GM21619 (cell line): Measurements from ENCODE around the gene CNTN5.

ENCODE experiments used
- ATAC-seq: cut with Tn5 transposase; IDR thresholded peaks from one replicate; pipeline ENCODE4 v1.9.1; 2021; ENCODE audit not compliant: unreplicated experiment

CNTN5 gene

DNA sequence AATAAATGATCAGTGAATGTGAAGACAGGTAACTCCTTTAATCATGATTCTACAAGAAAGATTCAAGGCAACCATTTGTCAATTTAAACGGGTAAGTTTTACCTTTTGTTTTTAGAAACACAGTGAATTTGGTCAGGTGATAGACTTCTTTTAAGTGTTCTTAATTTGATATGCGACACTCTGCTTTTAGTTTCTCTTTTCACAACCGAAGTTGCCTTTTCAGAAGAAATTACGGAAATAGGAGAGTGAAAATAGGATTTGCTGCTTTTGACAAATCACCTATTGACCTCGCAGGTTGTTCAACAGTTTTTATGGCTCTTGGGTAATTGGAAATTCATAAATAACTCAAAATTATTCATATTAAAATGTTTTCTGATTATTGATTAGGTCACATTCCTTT lies 142.1 kb downstream of the CNTN5 start:
- ATAC-seq = no peak

DNA sequence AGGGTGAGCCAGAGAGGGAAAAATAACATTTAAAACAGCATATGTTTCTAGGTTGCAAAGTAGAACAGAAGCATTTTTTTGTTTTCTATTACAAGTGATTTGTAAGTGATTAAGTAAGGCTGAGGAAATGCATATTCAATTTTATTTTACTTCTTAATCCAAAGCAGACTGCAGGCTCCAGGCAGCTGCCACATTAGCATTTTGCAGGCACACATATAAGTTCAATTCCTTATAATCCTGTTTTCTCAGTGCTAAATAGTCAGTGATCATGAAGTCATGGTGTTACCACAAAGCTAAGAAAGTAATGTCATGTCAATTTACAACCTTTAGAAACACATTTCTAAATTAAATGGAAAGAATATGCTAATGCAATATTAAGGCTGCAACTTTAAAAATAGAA lies 149.8 kb downstream of the CNTN5 start:
- no peak for ATAC-seq

DNA sequence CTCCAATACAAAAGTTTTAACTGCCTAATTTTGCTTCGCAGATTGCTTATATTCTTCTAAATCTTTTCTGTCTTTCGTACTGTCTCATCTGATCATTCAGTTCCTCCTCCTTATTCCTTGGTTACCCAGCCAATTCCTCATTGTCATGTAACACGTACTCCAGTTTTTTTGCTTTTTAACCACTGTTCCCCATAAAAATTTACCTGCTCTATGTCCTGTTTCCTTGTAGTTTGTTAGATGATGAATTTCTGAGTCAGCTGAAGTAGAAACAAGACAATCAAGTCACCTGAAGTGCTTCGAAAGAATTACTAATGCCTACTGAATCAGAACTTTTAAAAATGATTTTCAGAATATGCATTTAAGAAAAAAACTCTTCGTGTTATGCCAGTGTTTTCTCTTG lies 150.6 kb downstream of the CNTN5 start:
- no peak for ATAC-seq

DNA sequence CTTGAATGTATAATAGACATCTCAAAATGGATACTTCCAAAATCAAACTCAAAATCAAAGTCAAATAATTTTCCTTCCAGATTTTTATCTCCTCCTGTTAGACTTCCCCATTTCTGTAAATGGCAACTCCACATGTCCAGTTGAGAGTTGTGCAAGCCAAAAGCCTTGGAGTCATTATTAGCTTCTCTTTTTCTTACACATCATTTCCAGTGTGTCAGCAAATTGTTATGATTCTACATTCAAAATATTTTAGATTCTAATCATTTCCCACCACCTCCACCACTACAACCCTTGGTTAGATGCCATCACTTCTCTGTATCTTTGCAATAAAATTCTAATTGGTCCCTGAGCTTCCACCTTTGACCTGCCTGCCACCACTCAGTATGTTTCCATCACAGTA lies 155.7 kb downstream of the CNTN5 start:
- no peak for ATAC-seq

DNA sequence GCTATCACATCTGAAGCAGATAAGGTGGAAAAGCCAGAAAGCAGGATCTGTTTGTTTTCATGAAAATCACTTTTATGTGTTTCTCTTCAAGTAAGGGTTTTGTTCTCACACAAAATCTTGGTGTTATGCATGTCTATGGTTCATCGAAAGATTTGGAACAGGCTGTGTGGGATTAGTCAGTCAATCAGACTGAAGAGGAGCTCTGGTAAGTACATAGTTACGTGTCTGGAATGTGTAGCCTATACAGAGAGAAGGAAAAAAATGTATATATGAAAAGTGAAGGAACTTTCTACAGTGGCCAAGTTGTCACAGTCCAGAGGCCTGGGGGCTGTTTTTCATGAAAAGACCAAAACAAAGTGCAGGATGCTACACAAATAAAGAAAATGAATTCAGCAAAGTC lies 156.7 kb downstream of the CNTN5 start:
- ATAC-seq = no peak

DNA sequence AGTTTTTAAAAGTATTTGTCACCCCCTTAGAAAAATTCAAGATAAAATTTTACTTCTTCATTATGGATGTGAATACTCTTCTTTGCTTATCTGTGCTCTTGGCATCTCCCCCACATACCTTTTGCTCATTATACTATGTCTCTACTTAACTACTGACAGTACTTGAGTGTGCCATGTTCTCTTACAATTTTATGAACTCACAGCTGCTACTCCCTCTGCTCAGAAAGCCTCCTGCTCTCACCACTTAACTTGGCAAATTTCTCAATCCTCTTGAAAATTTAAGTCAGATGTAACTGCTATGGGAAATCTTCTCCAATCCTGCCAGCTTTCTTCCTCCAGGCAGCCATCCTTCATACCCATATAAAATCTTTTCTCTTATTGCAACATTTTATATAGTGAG lies 163.4 kb downstream of the CNTN5 start:
- ATAC-seq = no peak

DNA sequence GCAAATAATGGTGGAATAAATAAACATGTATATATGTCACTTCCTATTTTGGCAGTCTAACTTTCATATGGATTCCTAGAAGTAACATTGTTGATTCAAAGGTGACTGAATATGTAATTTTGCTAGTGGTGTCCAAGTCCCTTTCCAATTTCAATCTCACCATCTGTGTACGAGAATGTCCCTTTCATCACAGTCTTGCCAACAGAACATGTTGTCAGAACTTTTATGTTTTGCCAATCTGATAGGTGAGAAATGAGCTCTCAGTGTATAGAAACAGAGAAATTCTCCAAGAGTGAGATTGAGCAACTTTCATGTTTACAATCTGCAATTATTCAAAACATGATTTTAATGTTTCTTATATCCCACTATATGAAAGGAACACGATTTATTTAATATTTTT lies 167.5 kb downstream of the CNTN5 start:
- no peak for ATAC-seq

DNA sequence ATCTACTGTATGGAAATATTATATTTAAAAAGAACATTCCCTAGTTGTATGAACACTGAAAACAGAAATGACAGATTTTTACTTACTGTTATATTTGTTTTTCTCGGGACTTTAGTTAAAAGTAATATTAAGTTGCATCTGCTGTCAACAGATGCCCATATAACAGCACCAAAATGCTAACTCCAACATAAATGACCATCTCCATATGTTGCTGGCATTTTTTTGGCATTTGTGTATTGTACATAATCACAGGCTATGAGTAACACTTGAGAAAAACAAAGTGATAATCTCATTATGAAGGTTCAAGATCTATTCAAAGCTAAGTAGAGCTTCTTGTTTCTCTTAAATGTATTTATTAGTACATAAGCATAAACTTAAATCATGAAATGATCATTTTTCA lies 172.0 kb downstream of the CNTN5 start:
- no peak for ATAC-seq

DNA sequence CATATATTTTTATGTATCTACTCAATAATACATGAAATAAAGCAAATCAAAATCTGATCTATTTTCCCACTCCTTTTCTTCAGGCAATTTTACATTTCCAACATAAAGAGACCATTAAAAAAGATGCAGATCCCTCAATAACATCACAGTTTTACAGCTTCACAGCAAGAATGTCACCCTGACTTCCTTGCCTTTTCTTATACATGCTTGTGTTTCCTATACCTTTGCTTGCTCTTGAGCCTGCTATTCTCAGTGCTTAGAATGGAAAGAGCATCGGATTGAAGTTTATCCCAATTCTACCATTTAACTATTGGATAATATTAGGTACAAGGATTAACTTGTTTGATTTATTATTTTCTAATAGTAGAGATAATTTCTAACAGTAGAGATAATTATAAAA lies 176.7 kb downstream of the CNTN5 start:
- no peak for ATAC-seq

DNA sequence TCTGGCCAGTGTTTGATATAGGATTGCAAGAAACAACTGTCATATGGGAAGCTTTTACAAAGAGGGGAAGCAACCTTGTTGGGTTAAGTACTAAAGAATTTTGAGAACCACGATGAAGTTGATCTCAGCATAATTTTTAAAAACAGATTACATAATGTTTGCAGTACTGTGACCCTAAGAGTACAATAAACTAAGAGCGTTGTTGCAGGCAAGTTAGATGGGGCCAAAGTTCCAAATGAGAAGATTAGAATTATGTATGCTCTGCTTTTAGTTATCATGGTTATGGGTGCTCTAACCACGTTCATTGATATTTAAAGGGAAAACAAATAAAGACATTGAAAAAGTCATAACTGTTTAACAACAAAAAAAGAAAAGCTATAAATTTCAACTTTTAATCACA lies 177.5 kb downstream of the CNTN5 start:
- no peak for ATAC-seq

DNA sequence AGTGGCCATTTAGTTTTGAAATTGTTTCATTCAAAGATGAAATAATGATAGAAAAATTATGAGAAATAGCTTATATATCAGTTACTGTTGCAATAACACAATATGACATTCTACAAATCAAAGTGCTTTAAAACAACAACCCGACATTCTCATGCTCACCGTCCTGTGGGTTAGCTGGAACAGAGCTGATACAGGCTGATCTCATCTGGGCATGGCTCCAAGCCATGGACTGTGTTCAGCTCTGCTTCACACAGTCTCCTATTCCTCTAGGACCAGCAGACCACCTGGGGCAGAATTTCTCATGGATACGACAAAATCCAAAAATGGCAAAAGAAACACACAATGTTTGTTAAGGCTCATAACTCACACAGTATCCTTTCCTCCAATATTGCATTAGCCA lies 178.6 kb downstream of the CNTN5 start:
- no peak for ATAC-seq

DNA sequence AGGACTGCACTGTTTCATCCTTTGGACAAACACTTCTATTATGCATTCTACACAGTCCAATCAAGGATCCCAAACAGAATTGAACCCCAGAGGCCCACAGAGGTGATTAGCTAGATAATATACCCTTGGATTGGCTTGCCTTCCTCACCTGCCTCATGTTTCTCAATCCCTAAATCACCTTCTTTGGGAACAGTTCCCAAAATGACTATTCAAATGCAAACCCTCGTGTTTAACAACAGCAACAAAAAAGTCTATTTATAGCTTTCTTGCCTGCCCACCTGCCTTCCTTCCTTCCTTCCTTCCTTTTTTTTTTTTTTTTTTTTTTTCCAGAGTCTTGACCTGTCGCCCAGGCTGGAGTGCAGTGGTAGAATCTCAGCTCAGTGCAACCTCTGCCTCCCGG lies 180.0 kb downstream of the CNTN5 start:
- ATAC-seq = no peak

DNA sequence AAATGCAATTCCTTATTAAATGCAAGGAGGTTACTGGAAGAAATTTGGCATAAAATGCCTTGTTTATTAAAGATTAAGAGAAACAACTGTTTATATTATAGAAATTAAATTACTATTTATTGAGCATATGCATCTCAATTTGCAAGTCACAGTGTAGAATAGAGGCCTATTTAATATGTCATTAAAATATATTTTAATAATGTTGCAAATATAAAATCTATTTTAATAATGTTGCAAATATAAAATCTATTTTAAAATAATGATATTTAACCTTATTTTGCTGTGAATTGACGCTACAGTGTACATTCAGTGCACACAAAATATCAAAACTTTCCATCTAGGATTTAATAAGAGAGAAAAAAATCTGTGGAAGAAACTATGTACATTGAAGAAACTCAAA lies 188.1 kb downstream of the CNTN5 start:
- ATAC-seq = no peak

DNA sequence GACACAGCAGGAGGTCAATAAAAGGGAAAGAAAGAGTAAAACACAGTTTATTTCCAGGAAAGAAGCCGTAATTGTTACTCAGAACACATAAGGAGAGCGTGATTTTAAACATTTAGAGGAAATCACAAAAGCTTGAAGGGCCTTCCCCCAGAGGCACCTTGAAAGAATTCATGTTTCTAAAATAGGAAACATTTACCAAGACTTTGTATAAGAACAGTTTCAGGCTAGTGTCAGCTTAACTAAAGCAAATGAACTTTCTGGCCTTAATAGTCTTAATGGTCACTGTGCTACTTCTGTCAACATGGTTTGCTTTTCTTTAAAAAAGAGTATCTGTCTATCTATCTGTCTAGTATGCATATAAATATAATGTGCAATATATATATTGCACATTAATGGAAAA lies 208.8 kb downstream of the CNTN5 start:
- ATAC-seq = no peak

DNA sequence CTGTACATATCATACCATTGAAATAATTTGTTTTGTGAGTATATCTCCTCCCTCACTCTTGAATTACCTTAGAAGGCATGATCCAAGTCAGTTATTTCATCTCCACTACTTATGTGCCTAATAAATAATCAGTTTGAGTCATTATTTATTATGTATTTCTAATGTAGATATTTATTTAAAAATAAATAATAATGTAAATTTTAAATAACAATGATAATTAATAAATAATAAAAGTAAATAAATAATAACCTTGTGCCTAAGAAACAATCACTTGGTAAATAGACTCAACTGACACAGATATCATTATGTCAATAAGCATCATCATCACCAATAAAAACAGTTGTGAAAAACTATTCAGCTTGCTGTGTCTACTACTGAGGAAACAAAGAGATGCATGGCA lies 213.8 kb downstream of the CNTN5 start:
- no peak for ATAC-seq

DNA sequence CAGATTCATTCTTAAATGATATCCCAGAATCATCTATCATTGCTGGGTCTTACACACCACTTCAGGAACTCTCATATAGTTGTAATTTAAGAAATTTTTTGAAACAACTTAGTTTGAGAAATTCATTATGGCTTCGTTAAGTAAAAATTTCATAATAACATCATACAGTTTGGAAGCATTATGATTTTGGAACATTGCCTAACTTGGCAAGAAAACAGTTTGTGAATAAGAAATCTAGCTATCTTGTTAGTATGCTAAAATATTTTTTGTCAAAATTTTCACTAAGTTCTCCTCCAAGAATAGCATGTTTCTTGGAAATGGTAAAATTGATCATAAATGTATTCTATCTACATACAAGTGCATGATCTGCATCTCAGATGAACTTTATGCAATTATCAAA lies 217.7 kb downstream of the CNTN5 start:
- no peak for ATAC-seq

DNA sequence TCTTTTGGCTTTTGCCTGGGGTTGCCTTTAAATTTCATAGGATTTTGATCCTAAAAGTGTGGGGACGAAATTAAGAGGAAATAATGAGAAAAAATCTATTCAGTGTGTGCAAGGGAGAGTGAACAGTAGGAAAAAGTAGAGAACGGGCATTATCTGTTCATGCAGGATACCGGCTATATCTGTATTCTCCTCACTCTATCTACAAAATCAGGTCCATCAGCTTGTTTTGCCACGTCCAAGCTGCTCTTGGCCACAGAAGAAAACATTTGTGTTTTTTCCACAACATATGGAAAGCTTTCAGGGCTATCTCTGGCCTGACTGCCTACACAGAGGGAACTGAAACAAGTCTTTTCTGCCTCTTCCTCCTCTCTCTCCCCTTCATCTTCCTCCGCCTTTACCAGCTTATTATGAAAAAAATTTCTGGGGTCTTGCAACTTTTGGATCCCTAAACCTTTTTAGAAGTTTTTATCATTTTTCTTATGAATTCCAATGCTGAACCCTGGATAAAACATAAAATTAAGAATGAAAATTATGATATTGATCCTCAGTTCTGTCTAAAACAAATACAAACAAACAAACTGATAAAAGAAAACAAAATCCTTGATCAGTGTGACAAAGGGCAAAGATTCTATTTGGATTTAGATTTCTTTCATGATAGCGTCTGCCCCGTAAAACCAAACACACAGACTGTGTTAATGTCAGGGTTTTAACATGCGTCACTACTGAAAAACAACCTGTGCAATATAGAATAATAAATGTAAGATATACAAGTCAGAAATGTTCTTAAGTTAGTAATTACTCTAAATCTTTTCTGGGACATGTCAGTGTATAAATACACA lies 219.7 kb downstream of the CNTN5 start:
- ATAC-seq = no peak

DNA sequence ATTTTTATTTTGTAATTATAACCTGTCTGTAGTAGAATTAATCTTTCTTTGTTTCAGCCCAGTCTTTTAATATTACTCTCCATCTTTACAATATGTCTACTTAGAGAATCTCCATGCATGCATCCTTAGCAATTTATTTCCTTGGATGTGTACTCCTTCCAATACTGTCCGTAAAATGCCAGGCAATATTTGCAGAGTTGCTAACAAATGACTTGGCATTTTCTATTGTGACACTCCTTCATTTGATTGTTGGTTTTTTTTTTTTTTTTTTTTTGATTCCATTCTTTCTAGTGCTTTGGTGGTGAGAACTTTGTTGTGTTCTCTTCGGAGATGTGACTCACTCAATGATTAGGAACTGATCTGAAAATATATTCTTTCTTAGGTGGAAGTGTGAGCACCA lies 220.3 kb downstream of the CNTN5 start:
- ATAC-seq = no peak

DNA sequence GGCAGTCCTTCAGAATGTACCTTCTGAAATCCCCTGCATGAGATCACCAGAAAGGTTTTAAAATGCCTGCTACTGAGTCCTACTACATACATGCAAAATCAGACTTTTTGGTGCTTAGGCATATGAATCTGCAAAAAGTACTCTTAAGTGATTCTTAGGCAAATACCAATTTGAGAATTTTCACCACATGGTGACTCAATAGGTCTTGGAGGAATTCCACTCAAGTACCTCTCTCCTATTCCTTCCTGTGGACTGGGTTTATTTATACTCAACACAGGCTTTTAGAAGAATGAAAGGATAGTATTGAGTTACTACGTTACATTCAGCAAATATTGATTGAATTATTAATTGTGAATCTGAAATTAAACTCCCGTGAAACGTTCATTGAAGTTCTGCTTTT lies 223.9 kb downstream of the CNTN5 start:
- no peak for ATAC-seq

DNA sequence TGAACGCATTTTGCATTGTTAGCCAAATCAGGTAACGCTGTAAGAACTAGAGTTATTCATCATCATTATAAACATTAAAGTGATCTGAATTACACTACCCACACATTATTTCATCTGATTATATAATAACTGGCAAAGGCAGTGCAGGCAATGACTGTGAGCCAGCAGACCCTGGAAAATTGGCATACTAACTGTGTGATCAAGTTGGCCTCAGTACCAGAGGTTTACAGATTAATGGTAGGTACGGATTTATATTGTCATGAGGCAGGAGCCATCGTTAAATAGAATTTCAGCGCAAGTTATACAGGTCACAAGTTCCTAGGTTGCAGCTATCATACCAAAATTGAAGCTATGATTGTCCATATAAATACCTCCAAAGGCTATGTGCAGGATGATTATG lies 225.4 kb downstream of the CNTN5 start:
- ATAC-seq = no peak

DNA sequence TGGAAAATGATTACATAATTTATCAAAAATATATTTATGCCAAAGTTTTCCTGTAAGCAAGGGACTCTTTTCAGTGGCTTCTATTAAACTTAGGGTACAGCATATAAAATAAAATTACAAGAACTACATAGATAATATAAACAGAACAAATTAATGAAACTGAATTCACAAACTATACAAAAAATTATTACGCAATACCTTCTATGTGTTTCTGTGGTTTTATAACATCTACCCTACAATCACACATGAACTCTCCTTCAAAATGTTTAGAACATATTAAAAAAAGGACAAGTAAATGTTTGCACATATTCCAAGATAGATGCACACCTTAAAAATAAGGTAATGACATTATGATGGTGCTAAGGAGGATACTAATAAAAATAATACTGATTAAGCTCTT lies 235.9 kb downstream of the CNTN5 start:
- ATAC-seq = no peak

DNA sequence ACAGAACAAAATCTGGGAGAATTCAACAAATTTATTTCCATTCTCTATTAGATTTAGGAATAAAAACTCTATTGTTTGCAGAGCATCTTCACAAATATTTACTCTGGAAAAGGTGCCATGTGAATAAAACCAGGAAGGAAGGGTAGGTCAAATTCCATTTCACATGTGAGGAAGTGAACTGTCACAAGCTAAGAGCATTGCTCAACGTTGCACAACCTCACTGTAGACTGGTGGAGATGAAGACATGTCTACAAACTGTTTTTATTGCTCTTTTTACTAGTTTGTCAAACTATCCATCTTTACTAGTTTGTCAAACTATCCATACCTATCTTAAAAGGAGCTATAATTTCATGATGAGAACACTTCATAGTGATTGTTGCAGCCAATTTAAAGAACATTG lies 236.4 kb downstream of the CNTN5 start:
- no peak for ATAC-seq

DNA sequence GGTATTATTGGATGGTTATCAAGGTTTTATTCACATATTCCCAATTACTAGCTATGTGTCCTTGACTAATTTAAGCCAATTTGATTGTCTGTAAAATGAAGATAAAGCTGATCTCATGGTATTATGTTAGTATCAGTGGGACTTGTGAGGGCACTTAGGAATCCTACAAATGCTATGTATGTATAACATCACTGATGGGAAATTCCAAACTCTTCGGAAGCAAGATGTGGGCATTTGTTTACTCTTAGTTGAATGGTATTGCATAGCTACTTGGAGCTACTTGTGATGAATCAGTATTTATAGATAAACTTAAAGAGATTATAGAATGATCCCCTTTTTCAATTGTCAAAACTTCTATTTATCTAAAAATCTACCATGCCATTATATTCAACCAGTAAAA lies 239.9 kb downstream of the CNTN5 start:
- ATAC-seq = no peak
